A549 (cell line): ENCODE measurements around the gene SH3RF2.

Experiments used
- CEBPB ChIP-seq, 2 experiments: fragments of >200 bp in 1 of 2; sonication (Bioruptor Twin) in 1 of 2; formaldehyde crosslinking in 1 of 2; IDR thresholded peaks; 2 replicates each; pipeline ENCODE4 v1.6.1; 2012 to 2016
- CHD2 ChIP-seq: fragments of 150-350 bp; IDR thresholded peaks from 2 replicates; pipeline ENCODE4 v1.6.1; 2014; ENCODE audit warnings: low read length; ENCODE audit not compliant: partially characterized antibody
- CTCF ChIP-seq: fragments of >200 bp; sonication (Bioruptor Twin); formaldehyde crosslinking; IDR thresholded peaks from 3 replicates; pipeline ENCODE4 v1.5.1; 2016
- HOXB13 ChIP-seq: fragments of 250-450 bp; sonication (Bioruptor Pico); IDR thresholded peaks from 2 replicates; pipeline ENCODE4 v1.5.0; 2020; ENCODE audit warnings: low read depth, mild to moderate bottlenecking, moderate library complexity
- JUN ChIP-seq, 2 experiments: fragments of >200 bp; sonication (Bioruptor Twin); formaldehyde crosslinking; IDR thresholded peaks; 2 replicates in 1 of 2; 3 replicates in 1 of 2; pipeline ENCODE4 v1.6.1; 2016 to 2017
- JUNB ChIP-seq: fragments of >200 bp; sonication (Bioruptor Twin); formaldehyde crosslinking; IDR thresholded peaks from 2 replicates; pipeline ENCODE4 v1.6.1; 2016
- PHF8 ChIP-seq: fragments of 200-600 bp; sonication (generic); IDR thresholded peaks from 2 replicates; pipeline ENCODE4 v1.6.1; 2016; ENCODE audit warnings: low read depth, mild to moderate bottlenecking, antibody characterized with exemption, moderate library complexity, borderline replicate concordance
- USF2 ChIP-seq: fragments of 450-650 bp; IDR thresholded peaks from 2 replicates; pipeline ENCODE4 v1.6.1; 2014; ENCODE audit warnings: antibody characterized with exemption

DNA sequence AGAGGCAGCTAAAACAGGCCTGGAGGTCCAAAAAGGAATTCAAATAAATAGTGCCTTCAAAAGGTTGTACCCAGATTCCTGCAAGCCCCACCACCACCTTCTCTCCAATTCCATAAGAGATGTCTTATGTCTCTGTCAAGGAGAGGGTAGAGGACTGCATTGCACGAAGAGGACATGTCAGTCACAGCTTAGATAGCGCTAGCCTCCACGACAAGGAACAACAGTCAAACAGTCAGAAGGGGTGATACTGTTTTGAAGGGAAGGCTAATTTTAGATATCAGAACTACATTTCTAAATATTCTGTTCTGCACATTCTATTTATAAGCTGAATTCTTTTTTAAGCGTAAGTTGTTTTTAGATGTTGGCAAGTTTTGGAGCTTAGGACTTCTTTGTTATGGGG, 134.8 kb downstream of the SH3RF2 start:
- TF ChIP-seq JUN (IDR thresholded peaks at IDR 0.05): no peak
- no peak for TF ChIP-seq USF2
- TF ChIP-seq CTCF: no peak
- TF ChIP-seq CEBPB (IDR thresholded peaks at IDR 0.05): no peak
- no peak for TF ChIP-seq PHF8
- no peak for TF ChIP-seq CHD2
- no peak for TF ChIP-seq HOXB13 (CRISPR knock-in tag)
- no peak for TF ChIP-seq JUNB
